ENCODE data around the gene ITGB1BP1. TPM values are rescaled to one million over a fixed set of nuclear protein-coding genes. Genes with fewer than 3 reads are reported as not detected.
A peak's percentile ranks its signal among the peaks of the same experiment; 100 is the strongest.

ITGB1BP1 gene, protein sequence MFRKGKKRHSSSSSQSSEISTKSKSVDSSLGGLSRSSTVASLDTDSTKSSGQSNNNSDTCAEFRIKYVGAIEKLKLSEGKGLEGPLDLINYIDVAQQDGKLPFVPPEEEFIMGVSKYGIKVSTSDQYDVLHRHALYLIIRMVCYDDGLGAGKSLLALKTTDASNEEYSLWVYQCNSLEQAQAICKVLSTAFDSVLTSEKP
- total RNA-seq (10 to 100 TPM; 74.0 to 82.4 TPM), polyA plus RNA-seq (ENCODE audit: insufficient read length in 6 of 6) (10 to 100 TPM; 71.5 to 89.2 (median 79.2) TPM)
- long read RNA-seq, donor 1, transcript ITGB1BP1-202 (7 exons, 1,963 nt), result major isoform, 20 of 82 reads
- long read RNA-seq, donor 1, partial matches to known transcripts, result 52 of 82 reads
- long read RNA-seq, donor 1, other reads (novel, unspliced or antisense), result 8 of 82 reads
- long read RNA-seq, donor 2, full-length matches to known transcripts, result 23 of 36 reads
- long read RNA-seq, donor 2, partial matches to known transcripts, result 13 of 36 reads
- long read RNA-seq, donor 2, other reads (novel, unspliced or antisense), result 0 of 36 reads
- long read RNA-seq, donor 3, full-length matches to known transcripts, result 34 of 34 reads
- long read RNA-seq, donor 3, partial matches to known transcripts, result 0 of 34 reads
- long read RNA-seq, donor 3, other reads (novel, unspliced or antisense), result 0 of 34 reads
- long read RNA-seq, donor 4, full-length matches to known transcripts, result 28 of 57 reads
- long read RNA-seq, donor 4, partial matches to known transcripts, result 2 of 57 reads
- long read RNA-seq, donor 4, other reads (novel, unspliced or antisense), result 27 of 57 reads
- long read RNA-seq, donor 5, full-length matches to known transcripts, result 20 of 35 reads
- long read RNA-seq, donor 5, partial matches to known transcripts, result 15 of 35 reads
- long read RNA-seq, donor 5, other reads (novel, unspliced or antisense), result 0 of 35 reads
- long read RNA-seq, donor 6, full-length matches to known transcripts, result 32 of 39 reads
- long read RNA-seq, donor 6, partial matches to known transcripts, result 7 of 39 reads
- long read RNA-seq, donor 6, other reads (novel, unspliced or antisense), result 0 of 39 reads
- long read RNA-seq, donor 7, full-length matches to known transcripts, result 11 of 11 reads
- long read RNA-seq, donor 7, partial matches to known transcripts, result 0 of 11 reads
- long read RNA-seq, donor 7, other reads (novel, unspliced or antisense), result 0 of 11 reads
- long read RNA-seq, donor 8, full-length matches to known transcripts, result 17 of 17 reads
- long read RNA-seq, donor 8, partial matches to known transcripts, result 0 of 17 reads
- long read RNA-seq, donor 8, other reads (novel, unspliced or antisense), result 0 of 17 reads
- long read RNA-seq, donor 9, result 0 reads
- long read RNA-seq, donor 10, full-length matches to known transcripts, result 43 of 82 reads
- long read RNA-seq, donor 10, partial matches to known transcripts, result 3 of 82 reads
- long read RNA-seq, donor 10, other reads (novel, unspliced or antisense), result 36 of 82 reads
- long read RNA-seq, donor 11, full-length matches to known transcripts, result 31 of 51 reads
- long read RNA-seq, donor 11, partial matches to known transcripts, result 13 of 51 reads
- long read RNA-seq, donor 11, other reads (novel, unspliced or antisense), result 7 of 51 reads
- long read RNA-seq, donor 12, full-length matches to known transcripts, result 20 of 35 reads
- long read RNA-seq, donor 12, partial matches to known transcripts, result 0 of 35 reads
- long read RNA-seq, donor 12, other reads (novel, unspliced or antisense), result 15 of 35 reads

DNA sequence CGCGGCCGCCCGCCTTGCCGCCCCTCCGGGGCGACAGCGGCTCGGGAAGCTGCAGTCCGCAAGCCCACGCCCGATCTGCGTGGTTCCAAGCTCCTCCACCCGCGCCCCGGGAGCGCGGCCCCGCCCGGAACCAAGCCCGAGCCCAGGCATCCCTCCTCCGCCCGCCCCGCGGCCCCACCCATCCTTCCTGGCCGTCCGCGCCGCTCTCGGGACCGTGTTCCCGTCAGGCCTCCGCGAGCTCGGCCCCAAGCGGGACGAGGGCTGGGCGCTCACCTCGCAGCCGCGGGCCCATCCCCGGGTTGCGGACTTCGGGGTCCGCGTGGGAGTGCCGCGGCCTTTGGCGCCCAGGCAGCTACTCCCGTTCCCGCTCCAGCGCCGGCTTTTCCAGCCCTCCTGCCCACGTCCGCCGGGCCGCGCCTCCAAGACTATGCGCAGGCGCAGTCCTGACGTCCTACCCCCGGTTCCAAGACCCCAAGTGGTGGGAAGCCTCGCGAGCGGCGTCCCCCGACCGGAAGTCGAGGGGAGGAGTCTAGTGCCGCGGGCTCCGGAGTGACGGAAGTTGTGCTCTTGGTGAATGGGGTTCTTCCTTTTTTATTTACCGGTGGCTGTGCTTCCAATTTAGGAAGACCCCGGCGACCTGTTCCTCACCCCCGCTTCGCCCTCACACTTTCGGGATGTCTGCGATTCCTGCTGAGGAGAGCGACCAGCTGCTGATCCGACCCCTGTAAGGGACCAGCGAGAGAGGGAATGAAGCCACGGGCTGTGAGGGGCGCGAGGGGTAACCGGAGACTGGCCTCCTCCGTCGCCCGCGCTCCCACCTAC lies at the start of gene ITGB1BP1, which contains the start of gene CPSF3:
TSS of gene ITGB1BP1 (minus strand) at position 429 of the 822 bp plus-strand sequence. CDS start 4,831 bp downstream, outside the sequence.
TSS of gene CPSF3 (plus strand) at position 555 of the 822 bp plus-strand sequence. CDS start at position 675, 120 bp downstream.
- no peaks in the 10 kb centered on the region for H3K27me3 ChIP-seq
- TF ChIP-seq, protein P1, sequence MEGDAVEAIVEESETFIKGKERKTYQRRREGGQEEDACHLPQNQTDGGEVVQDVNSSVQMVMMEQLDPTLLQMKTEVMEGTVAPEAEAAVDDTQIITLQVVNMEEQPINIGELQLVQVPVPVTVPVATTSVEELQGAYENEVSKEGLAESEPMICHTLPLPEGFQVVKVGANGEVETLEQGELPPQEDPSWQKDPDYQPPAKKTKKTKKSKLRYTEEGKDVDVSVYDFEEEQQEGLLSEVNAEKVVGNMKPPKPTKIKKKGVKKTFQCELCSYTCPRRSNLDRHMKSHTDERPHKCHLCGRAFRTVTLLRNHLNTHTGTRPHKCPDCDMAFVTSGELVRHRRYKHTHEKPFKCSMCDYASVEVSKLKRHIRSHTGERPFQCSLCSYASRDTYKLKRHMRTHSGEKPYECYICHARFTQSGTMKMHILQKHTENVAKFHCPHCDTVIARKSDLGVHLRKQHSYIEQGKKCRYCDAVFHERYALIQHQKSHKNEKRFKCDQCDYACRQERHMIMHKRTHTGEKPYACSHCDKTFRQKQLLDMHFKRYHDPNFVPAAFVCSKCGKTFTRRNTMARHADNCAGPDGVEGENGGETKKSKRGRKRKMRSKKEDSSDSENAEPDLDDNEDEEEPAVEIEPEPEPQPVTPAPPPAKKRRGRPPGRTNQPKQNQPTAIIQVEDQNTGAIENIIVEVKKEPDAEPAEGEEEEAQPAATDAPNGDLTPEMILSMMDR (IDR thresholded peaks at IDR 0.05), result peak in 1 of 2 donors; percentile 30
- peaks cover 12 to 26% of the 10 kb centered on the region in 2 donors for H3K4me1 ChIP-seq
- H3K4me3 ChIP-seq, result peak within 1 kb of the TSS; percentile 81 to 98
- H3K27ac ChIP-seq, result peak within 1 kb of the TSS; percentile 89 to 95
- DNase-seq (peak; percentile 98 to 99 (median 98)), ATAC-seq (peak; percentile 95)
- H3K36me3 ChIP-seq, result no peaks in the 10 kb centered on the region
- intact Hi-C loops (cut with DNase I), result no loop called here
- no peaks in the 10 kb centered on the region for H3K9me3 ChIP-seq

DNA sequence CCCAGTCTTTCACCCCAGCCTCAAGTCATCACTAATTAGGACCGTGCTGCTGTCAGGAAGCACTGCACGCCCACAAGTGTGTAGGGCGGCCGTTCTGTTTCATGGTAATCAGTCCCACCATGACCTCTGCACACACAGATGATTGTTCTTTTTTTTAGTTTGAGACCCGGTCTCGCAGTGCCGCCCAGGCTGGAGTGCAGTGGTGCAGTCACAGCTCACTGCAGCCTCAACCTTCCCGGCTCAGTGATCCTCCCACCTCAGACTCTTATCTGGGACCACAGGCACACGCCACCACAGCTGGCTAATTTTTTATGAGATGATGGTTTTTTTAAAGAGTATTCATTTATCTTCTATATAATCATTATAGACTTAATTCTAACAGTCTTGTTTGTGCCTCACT lies 49.2 kb upstream of the ITGB1BP1 start:
- Histone ChIP-seq H3K36me3 (peaks cover 0 to 21% of the 10 kb centered on the region in 2 donors), H3K27me3 (no peaks in the 10 kb centered on the region), H3K9me3 (no peaks in the 10 kb centered on the region), H3K4me3 (no peak overlapping the region), H3K27ac (no peak overlapping the region), H3K4me1 (peaks cover 10 to 33% of the 10 kb centered on the region in 2 donors)
- ATAC-seq (no peak), DNase-seq (no peak)
- intact Hi-C loops (cut with DNase I), result no loop called here
- TF ChIP-seq, protein P1 (IDR thresholded peaks at IDR 0.05), result no peak

DNA sequence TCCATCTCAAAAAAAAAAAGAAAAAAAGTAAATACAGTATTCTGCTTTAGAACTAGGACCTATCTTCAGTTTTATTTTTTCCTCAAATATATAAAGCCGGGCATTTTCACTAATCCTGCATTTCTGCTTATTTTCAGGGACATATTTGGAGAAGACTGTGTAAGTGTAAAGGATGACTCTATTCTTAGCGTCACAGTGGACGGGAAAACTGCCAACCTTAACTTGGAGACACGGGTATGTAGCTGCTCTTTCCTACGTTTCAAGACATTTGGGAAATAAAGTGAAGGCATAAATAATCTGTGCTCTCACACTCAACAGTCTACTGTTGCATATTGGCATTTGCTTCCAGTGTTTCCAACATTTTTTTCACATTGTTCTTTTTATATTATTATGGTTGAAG lies 47.9 kb upstream of the ITGB1BP1 start:
- TF ChIP-seq, protein P1 (IDR thresholded peaks at IDR 0.05), result no peak
- intact Hi-C loops (cut with DNase I), result no loop called here

DNA sequence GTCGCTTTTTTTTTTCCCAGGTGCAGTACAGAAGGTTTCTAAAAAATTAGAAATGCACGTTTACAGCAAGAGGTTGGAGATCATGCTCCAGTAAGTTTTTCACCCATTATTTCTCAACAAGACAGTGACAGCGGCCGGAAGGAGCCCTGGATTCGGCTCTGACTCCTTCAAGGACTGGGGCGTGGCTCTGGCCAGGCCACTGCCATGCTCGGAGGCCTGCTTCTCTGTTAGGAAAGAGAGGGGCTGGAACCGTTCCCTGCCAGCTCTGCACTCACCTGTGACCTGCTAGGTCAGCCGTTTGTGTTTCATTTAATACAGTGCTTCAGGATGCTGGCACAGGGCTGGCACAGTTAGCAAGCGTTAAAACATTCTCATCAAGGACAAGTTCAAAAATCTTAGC lies 44.4 kb upstream of the ITGB1BP1 start:
- DNase-seq (peak in 2 of 4 donors; percentile 74 to 80), ATAC-seq (peak; percentile 97)
- no peak overlapping the region for H3K4me3 ChIP-seq
- no peaks in the 10 kb centered on the region for H3K4me1 ChIP-seq
- H3K9me3 ChIP-seq, result no peaks in the 10 kb centered on the region
- H3K27me3 ChIP-seq, result no peaks in the 10 kb centered on the region
- intact Hi-C loops (cut with DNase I), result no loop called here
- H3K27ac ChIP-seq, result no peak overlapping the region
- peaks cover 0 to 27% of the 10 kb centered on the region in 2 donors for H3K36me3 ChIP-seq
- TF ChIP-seq, protein P1 (IDR thresholded peaks at IDR 0.05), result no peak

More for the DNA sequence above, 47.9 kb upstream of the ITGB1BP1 start:
- Histone ChIP-seq H3K36me3 (peaks cover 0 to 26% of the 10 kb centered on the region in 2 donors), H3K27ac (no peak overlapping the region), H3K4me3 (no peak overlapping the region), H3K27me3 (no peaks in the 10 kb centered on the region), H3K9me3 (no peaks in the 10 kb centered on the region), H3K4me1 (peaks cover 8 to 22% of the 10 kb centered on the region in 2 donors)
- ATAC-seq, result no peak
- no peak for DNase-seq

Data from left lung (tissue), 14 donors.